ENCODE data around the gene CLMP. TPM values are rescaled to one million over a fixed set of nuclear protein-coding genes. Genes with fewer than 3 reads are reported as not detected.

The CLMP gene
- total and polyA plus RNA-seq, 9 donors: 11.9 to 70.5 (median 25.3) TPM

GRCh38 chr11:123178186-123178585, 16.9 kb downstream of the CLMP start:
- no peaks in the 10 kb centered on the region for H3K36me3 ChIP-seq
- DNase-seq: no peak
- no peaks in the 10 kb centered on the region for H3K9me3 ChIP-seq
- H3K4me1 ChIP-seq (ENCODE audit: insufficient read depth): peaks cover 27% of the 10 kb centered on the region
- H3K27ac ChIP-seq: no peak overlapping the region
- whole genome bisulfite sequencing, 3 donors: 95 to 100% (median 98%) methylated on average over 1 of the region's 1 CpG
- no peak overlapping the region for H3K4me3 ChIP-seq
- intact Hi-C loops (cut with DNase I): loop anchor here in 1 of 4 donors (10.0 kb wide), 1 partner anchor 63 kb away; no protein-coding TSS in a partner anchor
- TF ChIP-seq EP300 (IDR thresholded peaks at IDR 0.05) (no peak), POLR2A (IDR thresholded peaks at IDR 0.05) (no peak), CTCF (IDR thresholded peaks at IDR 0.05) (no peak)
- H3K27me3 ChIP-seq: no peaks in the 10 kb centered on the region

- DNase-seq: no peak
- intact Hi-C loops (cut with DNase I): loop anchor here in 1 of 4 donors (10.0 kb wide), 1 partner anchor 62 kb away; no protein-coding TSS in a partner anchor
- Histone ChIP-seq H3K9me3 (no peaks in the 10 kb centered on the region), H3K27me3 (no peaks in the 10 kb centered on the region), H3K36me3 (no peaks in the 10 kb centered on the region), H3K4me1 (ENCODE audit: insufficient read depth) (peaks cover 24% of the 10 kb centered on the region), H3K4me3 (no peak overlapping the region), H3K27ac (no peak overlapping the region)
- TF ChIP-seq CTCF (IDR thresholded peaks at IDR 0.05) (no peak), POLR2A (IDR thresholded peaks at IDR 0.05) (no peak), EP300 (IDR thresholded peaks at IDR 0.05) (no peak)
- WGBS, 3 donors: 86% methylated on average over 2 of the region's 2 CpGs
Observed at GRCh38 chr11:123176785-123177184, 18.3 kb downstream of the CLMP start.

- no peak for TF ChIP-seq POLR2A (IDR thresholded peaks at IDR 0.05)
- TF ChIP-seq EP300 (IDR thresholded peaks at IDR 0.05): peak; percentile 32
- no peak for TF ChIP-seq CTCF (IDR thresholded peaks at IDR 0.05)
- 21 to 23% (median 22%) methylated on average over 7 of the region's 7 CpGs for WGBS, 3 donors
- intact Hi-C loops (cut with DNase I): loop anchor here in 1 of 4 donors (10.0 kb wide), 1 partner anchor 60 kb away; no protein-coding TSS in a partner anchor
- Histone ChIP-seq H3K4me1 (ENCODE audit: insufficient read depth) (peaks cover 21% of the 10 kb centered on the region), H3K36me3 (no peaks in the 10 kb centered on the region), H3K27me3 (no peaks in the 10 kb centered on the region), H3K4me3 (no peak overlapping the region), H3K27ac (peak overlapping the region in 1 of 2 donors; percentile 76), H3K9me3 (no peaks in the 10 kb centered on the region)
- peak in 3 of 5 donors; percentile 55 to 80 (median 66) for DNase-seq
Observed at GRCh38 chr11:123174196-123175183, 20.6 kb downstream of the CLMP start.

GRCh38 chr11:123173856-123174186, 21.2 kb downstream of the CLMP start:
- no peak overlapping the region for H3K4me3 ChIP-seq
- 91 to 96% (median 95%) methylated on average over 3 of the region's 3 CpGs for WGBS, 3 donors
- H3K27ac ChIP-seq: no peak overlapping the region
- TF ChIP-seq CTCF (IDR thresholded peaks at IDR 0.05) (no peak), POLR2A (IDR thresholded peaks at IDR 0.05) (no peak), EP300 (IDR thresholded peaks at IDR 0.05) (no peak)
- H3K27me3 ChIP-seq: no peaks in the 10 kb centered on the region
- no peaks in the 10 kb centered on the region for H3K9me3 ChIP-seq
- H3K36me3 ChIP-seq: no peaks in the 10 kb centered on the region
- H3K4me1 ChIP-seq (ENCODE audit: insufficient read depth): peaks cover 21% of the 10 kb centered on the region
- intact Hi-C loops (cut with DNase I): loop anchor here in 1 of 4 donors (10.0 kb wide), 1 partner anchor 59 kb away; no protein-coding TSS in a partner anchor
- no peak for DNase-seq

Data from ovary (tissue), 9 donors.